ENCODE data around the gene EXOC4. TPM values are rescaled to one million over a fixed set of nuclear protein-coding genes. Genes with fewer than 3 reads are reported as not detected.

Gene EXOC4
- total and polyA plus RNA-seq, 2 donors (not counting 3 experiments of a cell fraction or from before 2014, with no cell fraction given), result 20.3 to 73.1 TPM

DNA sequence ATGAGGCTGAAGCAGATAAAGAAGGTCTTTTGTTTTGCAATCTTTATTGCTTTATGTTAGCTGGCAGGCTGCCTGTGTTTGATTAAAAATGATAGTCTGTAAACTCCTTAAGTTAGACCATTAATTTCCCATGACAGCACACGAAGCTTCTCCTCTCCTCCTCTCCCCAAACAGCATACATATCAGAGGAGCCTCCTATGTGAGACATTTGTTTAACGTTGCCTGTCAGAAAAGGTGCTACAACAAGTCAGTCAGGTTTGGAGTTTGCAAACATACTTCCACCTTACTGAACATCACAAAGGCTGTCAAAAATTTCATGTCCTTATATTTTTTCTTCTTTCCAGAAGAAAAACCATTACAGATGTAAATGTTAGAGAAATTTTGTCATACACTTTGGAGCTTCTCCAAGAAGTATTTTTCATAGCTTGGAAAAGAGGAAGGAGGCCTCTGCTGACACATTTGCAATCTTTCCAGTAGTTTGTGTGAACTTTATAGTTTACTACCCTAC, 393.1 kb downstream of the EXOC4 start:
- FAIRE-seq, result no peak

GRCh38 chr7:133646472-133647315, 393.8 kb downstream of the EXOC4 start:
- Histone ChIP-seq H3K4me3 (replicated peaks in 1 of 3; ENCODE audit: insufficient read depth in 1 of 3, low read depth in 1 of 3, low read length in 3 of 3) (no peak overlapping the region), H3K4me1 (ENCODE audit: control insufficient read depth, extremely low read depth, insufficient read depth, low read length) (no peaks in the 10 kb centered on the region), H3K27me3 (ENCODE audit: control insufficient read depth in 2 of 2, insufficient read depth in 2 of 2, low read length in 2 of 2) (no peaks in the 10 kb centered on the region), H2AFZ (ENCODE audit: low read depth, low read length) (no peak overlapping the region), H3K36me3 (ENCODE audit: control insufficient read depth in 2 of 2, extremely low read depth in 1 of 2, insufficient read depth in 2 of 2, low read length in 2 of 2) (no peaks in the 10 kb centered on the region), H3K27ac (ENCODE audit: insufficient read depth, low read depth, low read length) (no peak overlapping the region), H3K9me1 (replicated peaks; ENCODE audit: control insufficient read depth, extremely low read depth, insufficient read depth, low read length) (no peaks in the 10 kb centered on the region), H3K9ac (replicated peaks; ENCODE audit: extremely low read depth, insufficient read depth, low read length) (no peak overlapping the region), H3K79me2 (ENCODE audit: control insufficient read depth, insufficient read depth, low read length) (no peaks in the 10 kb centered on the region), H4K20me1 (replicated peaks; ENCODE audit: control insufficient read depth, extremely low read depth, insufficient read depth, low read length) (no peaks in the 10 kb centered on the region), H3K9me3 (replicated peaks; ENCODE audit: control insufficient read depth, insufficient read depth, low read length) (no peaks in the 10 kb centered on the region), H3K4me2 (ENCODE audit: insufficient read depth, low read length) (no peak overlapping the region)
- no TSS peak for BruUV-seq (replicated peaks)
- no peak for TF ChIP-seq CTCF (IDR thresholded peaks at IDR 0.05; ENCODE audit: extremely low read depth in 1 of 2, insufficient read depth in 1 of 2, low read depth in 1 of 2, low read length in 2 of 2)
- TF ChIP-seq POLR2A (IDR thresholded peaks at IDR 0.05; ENCODE audit: low read depth, low read length), result no peak
- no peak for TF ChIP-seq MAX (IDR thresholded peaks at IDR 0.05; ENCODE audit: insufficient read depth, insufficient read length)
- no peak for TF ChIP-seq JUN (IDR thresholded peaks at IDR 0.05; ENCODE audit: borderline replicate concordance, insufficient read depth, insufficient read length, low read depth)
- intact Hi-C loops (cut with micrococcal nuclease), result no loop called here
- FAIRE-seq (no peak), DNase-seq (ENCODE audit: low read depth, low spot score) (no peak)
- ChIA-PET CTCF (no interaction called here), POLR2A (no interaction called here)
- dilution Hi-C loops (cut with MboI; ENCODE audit: extremely low pct_ligation_motif_present, low sequenced_read_pairs), result no loop called here

More for the DNA sequence above, 393.1 kb downstream of the EXOC4 start:
- H3K9me3 ChIP-seq (replicated peaks; ENCODE audit: control insufficient read depth, insufficient read depth, low read length), result no peaks in the 10 kb centered on the region
- BruUV-seq (replicated peaks), result no TSS peak
- no peak overlapping the region for H2AFZ ChIP-seq (ENCODE audit: low read depth, low read length)
- no peaks in the 10 kb centered on the region for H3K27me3 ChIP-seq (ENCODE audit: control insufficient read depth in 2 of 2, insufficient read depth in 2 of 2, low read length in 2 of 2)
- ChIA-PET POLR2A (no interaction called here), CTCF (no interaction called here)
- no peak for TF ChIP-seq MYC (IDR thresholded peaks at IDR 0.05; ENCODE audit: low read depth, low read length)
- TF ChIP-seq EZH2 (IDR thresholded peaks at IDR 0.05; ENCODE audit: borderline replicate concordance, low read depth, low read length, severe bottlenecking), result no peak
- no peak for TF ChIP-seq MAX (IDR thresholded peaks at IDR 0.05; ENCODE audit: insufficient read depth, insufficient read length)
- no peak for TF ChIP-seq POLR2AphosphoS5 (IDR thresholded peaks at IDR 0.05; ENCODE audit: insufficient read depth, low read depth, low read length)
- no peak for TF ChIP-seq POLR2A (IDR thresholded peaks at IDR 0.05; ENCODE audit: low read depth, low read length)
- DNase-seq (ENCODE audit: low read depth, low spot score), result no peak
- dilution Hi-C loops (cut with MboI; ENCODE audit: extremely low pct_ligation_motif_present, low sequenced_read_pairs), result no loop called here
- H3K36me3 ChIP-seq (ENCODE audit: control insufficient read depth in 2 of 2, extremely low read depth in 1 of 2, insufficient read depth in 2 of 2, low read length in 2 of 2), result no peaks in the 10 kb centered on the region
- H3K79me2 ChIP-seq (ENCODE audit: control insufficient read depth, insufficient read depth, low read length), result no peaks in the 10 kb centered on the region
- H3K27ac ChIP-seq (ENCODE audit: insufficient read depth, low read depth, low read length), result no peak overlapping the region
- no peaks in the 10 kb centered on the region for H3K9me1 ChIP-seq (replicated peaks; ENCODE audit: control insufficient read depth, extremely low read depth, insufficient read depth, low read length)
- no peak overlapping the region for H3K4me3 ChIP-seq (replicated peaks in 1 of 3; ENCODE audit: insufficient read depth in 1 of 3, low read depth in 1 of 3, low read length in 3 of 3)
- H3K4me2 ChIP-seq (ENCODE audit: insufficient read depth, low read length), result no peak overlapping the region
- intact Hi-C loops (cut with micrococcal nuclease), result no loop called here
- no peak overlapping the region for H3K9ac ChIP-seq (replicated peaks; ENCODE audit: extremely low read depth, insufficient read depth, low read length)
- H3K4me1 ChIP-seq (ENCODE audit: control insufficient read depth, extremely low read depth, insufficient read depth, low read length), result no peaks in the 10 kb centered on the region
- no peaks in the 10 kb centered on the region for H4K20me1 ChIP-seq (replicated peaks; ENCODE audit: control insufficient read depth, extremely low read depth, insufficient read depth, low read length)
